Neuronal stem cell (in vitro differentiated cells): ENCODE results near the gene SMIM35.

Source experiments
- DNase-seq: peaks from one replicate; pipeline ENCODE4 v3.0.0-alpha.2; 2013; ENCODE audit warnings: low spot score
- H2AFZ ChIP-seq: one replicate; pipeline ENCODE4 v1.6.1; 2013; ENCODE audit warnings: mild to moderate bottlenecking, low read length, inconsistent platforms
- H2AK5ac ChIP-seq: 2 replicates; pipeline ENCODE4 v1.6.1; 2013; ENCODE audit warnings: low read depth, mild to moderate bottlenecking, inconsistent platforms, low read length, moderate library complexity, mixed read lengths
- H2BK120ac ChIP-seq: 2 replicates; pipeline ENCODE4 v1.6.1; 2013; ENCODE audit warnings: low read depth, mild to moderate bottlenecking, inconsistent platforms, low read length, moderate library complexity, mixed read lengths
- H2BK12ac ChIP-seq: one replicate; pipeline ENCODE4 v1.6.1; 2013; ENCODE audit warnings: low read length, inconsistent platforms
- H2BK15ac ChIP-seq: 2 replicates; pipeline ENCODE4 v1.6.1; 2013; ENCODE audit warnings: mild to moderate bottlenecking, low read length, inconsistent platforms, mixed read lengths
- H2BK5ac ChIP-seq: one replicate; pipeline ENCODE4 v1.6.1; 2013; ENCODE audit warnings: inconsistent platforms, mild to moderate bottlenecking, low read length, moderate library complexity
- H3K14ac ChIP-seq: one replicate; pipeline ENCODE4 v1.6.1; 2013; ENCODE audit warnings: low read length, inconsistent platforms
- H3K18ac ChIP-seq: 2 replicates; pipeline ENCODE4 v1.6.1; 2013; ENCODE audit warnings: low read length, inconsistent platforms
- H3K23ac ChIP-seq: 2 replicates; pipeline ENCODE4 v1.6.1; 2013; ENCODE audit warnings: low read depth, mild to moderate bottlenecking, mixed read lengths, low read length, inconsistent platforms; ENCODE audit not compliant: poor library complexity
- H3K27ac ChIP-seq: replicated peaks from 3 replicates; pipeline ENCODE4 v1.5.1; 2013; ENCODE audit warnings: low read length, inconsistent platforms
- H3K27me3 ChIP-seq, 3 experiments: 2 replicates each; pipeline ENCODE4 v1.6.1; 2013; ENCODE audit warnings: low read length in 3 of 3, mild to moderate bottlenecking in 2 of 3, inconsistent platforms in 1 of 3, low read depth in 1 of 3, mixed read lengths in 1 of 3, moderate library complexity in 1 of 3; ENCODE audit not compliant: control insufficient read depth in 3 of 3, insufficient read depth in 3 of 3
- H3K36me3 ChIP-seq, 2 donors: replicated peaks in 1 of 2; 2 replicates each; pipeline ENCODE4 v1.6.1; 2013; ENCODE audit warnings: low read length in 2 of 2; ENCODE audit not compliant: control insufficient read depth in 2 of 2, insufficient read depth in 2 of 2
- H3K4ac ChIP-seq: 2 replicates; pipeline ENCODE4 v1.6.1; 2013; ENCODE audit warnings: inconsistent platforms, mild to moderate bottlenecking, low read length, moderate library complexity
- H3K4me1 ChIP-seq, 2 donors: 1 replicate in 1 of 2; 2 replicates in 1 of 2; pipeline ENCODE4 v1.6.1; 2013; ENCODE audit warnings: low read length in 2 of 2, low read depth in 1 of 2; ENCODE audit not compliant: control insufficient read depth in 2 of 2, insufficient read depth in 1 of 2
- H3K4me2 ChIP-seq: one replicate; pipeline ENCODE4 v1.6.1; 2013; ENCODE audit warnings: mild to moderate bottlenecking, low read length, inconsistent platforms; ENCODE audit not compliant: insufficient read depth, poor library complexity, severe bottlenecking
- H3K4me3 ChIP-seq, 2 donors: 2 replicates each; pipeline ENCODE4 v1.5.1; 2013; ENCODE audit warnings: low read length in 2 of 2, mild to moderate bottlenecking in 2 of 2, inconsistent platforms in 1 of 2, moderate library complexity in 1 of 2
- H3K79me1 ChIP-seq: one replicate; pipeline ENCODE4 v1.6.1; 2013; ENCODE audit warnings: low read depth, mild to moderate bottlenecking, inconsistent platforms, low read length, moderate library complexity
- H3K9ac ChIP-seq: one replicate; pipeline ENCODE4 v1.6.1; 2013; ENCODE audit warnings: mild to moderate bottlenecking, low read depth, low read length, inconsistent platforms; ENCODE audit not compliant: poor library complexity
- H3K9me3 ChIP-seq, 2 donors: replicated peaks in 1 of 2; 2 replicates each; pipeline versions ENCODE3 to v1.6.1; 2013; ENCODE audit warnings: low read length in 2 of 2, mild to moderate bottlenecking in 2 of 2, inconsistent platforms in 1 of 2, low read depth in 1 of 2, mixed read lengths in 1 of 2, moderate library complexity in 1 of 2; ENCODE audit not compliant: control insufficient read depth in 2 of 2, insufficient read depth in 1 of 2
- H4K8ac ChIP-seq: one replicate; pipeline ENCODE4 v1.6.1; 2013; ENCODE audit warnings: low read depth, mild to moderate bottlenecking, inconsistent platforms, low read length, moderate library complexity
- H4K91ac ChIP-seq: one replicate; pipeline ENCODE4 v1.6.1; 2013; ENCODE audit warnings: low read length, low read depth, mild to moderate bottlenecking, inconsistent platforms; ENCODE audit not compliant: poor library complexity
- WGBS, 2 donors: extraction: QIAGEN DNeasy Blood & Tissue Kit; methylation state at CpG; one replicate each; pipeline ENCODE4 v1.1.7; 2013; ENCODE audit warnings: missing lambda C conversion rate in 2 of 2, mixed read lengths in 1 of 2; ENCODE audit not compliant: insufficient read length in 2 of 2, insufficient replicate concordance in 1 of 2; ENCODE audit errors: extremely low coverage in 2 of 2; 5-methylcytosine and 5-hydroxymethylcytosine counted together

The SMIM35 gene

DNA sequence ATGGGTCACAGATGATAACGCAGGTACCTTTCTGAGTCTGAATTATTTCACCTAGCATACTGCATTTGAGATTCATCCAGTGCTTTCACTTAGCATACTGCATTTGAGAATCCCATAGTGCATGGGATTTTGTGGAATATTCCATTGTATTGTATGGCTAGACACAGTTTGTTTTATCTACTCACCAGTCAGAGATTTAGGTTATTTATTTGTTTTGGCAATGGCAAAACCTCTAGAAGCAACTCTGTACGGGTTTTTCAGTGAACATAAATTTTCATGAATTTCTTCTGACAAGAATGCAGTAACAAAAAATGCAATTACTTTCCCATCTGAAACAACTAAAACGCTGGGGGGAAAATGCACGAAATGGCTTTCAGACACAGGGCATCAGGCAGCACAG, 41.5 kb upstream of the SMIM35 start:
- H4K91ac ChIP-seq = no peak overlapping the region
- H2BK15ac ChIP-seq = no peak overlapping the region
- H2BK120ac ChIP-seq = no peak overlapping the region
- no peaks in the 10 kb centered on the region for H3K9me3 ChIP-seq
- no peak for DNase-seq
- H3K4me3 ChIP-seq = no peak overlapping the region
- H3K79me1 ChIP-seq = no peaks in the 10 kb centered on the region
- no peak overlapping the region for H2AFZ ChIP-seq
- H3K14ac ChIP-seq = no peak overlapping the region
- H4K8ac ChIP-seq = no peak overlapping the region
- H2BK5ac ChIP-seq = no peak overlapping the region
- H3K9ac ChIP-seq = no peak overlapping the region
- no peak overlapping the region for H3K4ac ChIP-seq
- WGBS, 2 donors = no CpG with 5 or more reads among the region's 4 CpGs
- H3K4me2 ChIP-seq = no peak overlapping the region
- H3K23ac ChIP-seq = no peak overlapping the region
- H3K27me3 ChIP-seq = peaks cover 0 to 27% (median 0%) of the 10 kb centered on the region in 3 experiments
- no peak overlapping the region for H3K27ac ChIP-seq
- no peaks in the 10 kb centered on the region for H3K36me3 ChIP-seq
- H2AK5ac ChIP-seq = no peak overlapping the region
- no peak overlapping the region for H3K18ac ChIP-seq
- no peak overlapping the region for H2BK12ac ChIP-seq
- H3K4me1 ChIP-seq = no peaks in the 10 kb centered on the region

DNA sequence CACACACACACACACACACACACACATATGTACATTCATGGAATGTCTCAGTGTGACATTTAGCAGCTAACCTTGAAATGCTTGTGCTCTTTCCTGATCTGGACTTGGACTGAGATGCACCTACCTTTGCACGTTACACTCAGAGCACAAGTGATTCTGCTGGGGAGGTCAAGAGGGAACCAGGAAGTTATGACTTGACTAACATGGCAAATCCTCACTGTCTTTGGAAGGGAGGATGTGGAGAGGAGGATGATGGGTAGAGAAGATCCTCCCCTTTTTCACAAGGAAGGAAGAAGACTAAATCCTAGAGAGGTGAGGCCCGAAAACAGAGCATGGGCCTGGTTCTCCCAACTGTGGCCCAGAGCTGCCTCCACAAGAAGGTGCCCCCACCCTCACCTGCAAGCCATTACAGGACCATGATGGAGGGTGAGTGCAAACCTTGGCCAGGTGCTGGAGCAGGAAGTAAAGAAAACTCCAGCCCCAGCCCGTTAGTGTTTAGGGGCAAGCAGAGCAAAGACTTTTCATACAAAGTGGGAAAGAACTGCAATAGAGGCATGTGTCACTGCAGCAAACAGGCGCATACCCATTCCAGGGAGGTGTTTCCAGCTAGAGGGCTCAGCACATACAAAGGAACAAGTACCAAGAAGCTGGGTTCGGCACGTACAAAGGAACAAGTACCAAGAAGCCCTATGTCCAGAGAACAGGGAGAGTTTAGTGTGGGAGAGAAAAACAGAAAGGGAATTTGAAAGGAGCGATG, 39.5 kb upstream of the SMIM35 start:
- Histone ChIP-seq H3K79me1 (no peaks in the 10 kb centered on the region), H4K8ac (no peak overlapping the region), H3K27ac (no peak overlapping the region), H2AK5ac (no peak overlapping the region), H3K18ac (no peak overlapping the region), H4K91ac (no peak overlapping the region), H3K4me1 (no peaks in the 10 kb centered on the region), H3K9ac (no peak overlapping the region), H3K36me3 (no peaks in the 10 kb centered on the region), H3K4me2 (no peak overlapping the region), H2AFZ (no peak overlapping the region), H3K23ac (no peak overlapping the region), H3K4me3 (no peak overlapping the region), H3K4ac (no peak overlapping the region), H2BK12ac (no peak overlapping the region), H2BK5ac (no peak overlapping the region), H2BK120ac (no peak overlapping the region), H3K27me3 (peaks cover 0 to 14% (median 0%) of the 10 kb centered on the region in 3 experiments), H2BK15ac (no peak overlapping the region), H3K14ac (no peak overlapping the region), H3K9me3 (no peaks in the 10 kb centered on the region)
- no peak for DNase-seq
- no CpG with 5 or more reads among the region's 7 CpGs for WGBS, 2 donors

DNA sequence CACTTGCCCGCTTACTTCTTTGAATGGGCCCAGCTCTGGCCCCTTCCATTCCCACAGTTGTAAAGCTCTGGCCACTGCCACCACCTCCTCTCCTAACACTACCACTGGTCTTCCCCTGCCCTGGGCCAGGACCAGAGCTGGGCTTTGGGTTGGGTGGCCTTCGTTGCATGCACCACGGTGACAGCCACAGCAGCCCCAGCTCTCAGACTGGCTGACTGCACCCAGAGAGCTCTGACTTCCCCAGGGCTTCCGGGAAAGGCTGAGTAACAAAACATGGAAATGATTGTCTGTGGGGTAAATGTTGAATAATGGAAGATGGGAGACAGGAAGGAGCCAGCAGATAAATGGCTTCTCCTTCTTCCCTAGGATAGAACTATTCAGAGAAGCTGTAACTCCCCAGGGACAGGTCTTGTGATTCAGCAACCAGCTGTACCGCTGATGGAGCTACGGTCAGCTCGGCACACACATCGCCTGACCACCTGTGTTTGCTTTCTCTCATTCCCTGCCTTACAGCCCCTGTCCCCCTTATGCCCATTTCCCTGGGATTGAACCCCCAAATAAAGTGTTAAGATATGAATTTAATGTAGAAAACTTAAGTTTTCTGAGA, 38.3 kb upstream of the SMIM35 start:
- no CpG with 5 or more reads among the region's 8 CpGs for WGBS, 2 donors
- DNase-seq = no peak
- no peak overlapping the region for H3K27ac ChIP-seq

DNA sequence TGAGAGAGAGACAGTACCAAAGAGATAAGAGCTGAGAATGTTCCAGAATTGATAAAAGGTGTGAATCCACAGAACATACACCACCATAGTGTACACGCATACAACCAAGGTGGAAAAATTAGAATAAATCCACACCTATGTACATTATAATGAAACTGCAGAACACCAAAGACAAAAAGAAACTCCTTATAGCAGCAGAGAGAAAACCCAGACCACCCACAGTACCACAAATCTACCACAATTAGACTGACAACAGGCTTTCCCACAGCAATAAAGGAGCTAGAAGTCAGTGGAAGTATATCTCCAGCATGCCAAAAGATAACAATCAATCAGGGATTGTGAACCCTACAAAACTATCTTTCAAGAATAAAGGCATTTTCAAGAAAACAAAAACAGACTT, 34.0 kb upstream of the SMIM35 start:
- no peak overlapping the region for H2AFZ ChIP-seq
- H3K4me2 ChIP-seq = no peak overlapping the region
- H3K27me3 ChIP-seq = no peaks in the 10 kb centered on the region
- no peak overlapping the region for H3K23ac ChIP-seq
- H3K14ac ChIP-seq = no peak overlapping the region
- H3K4ac ChIP-seq = no peak overlapping the region
- no peaks in the 10 kb centered on the region for H3K36me3 ChIP-seq
- no peak overlapping the region for H3K18ac ChIP-seq
- no peak overlapping the region for H3K27ac ChIP-seq
- H2BK5ac ChIP-seq = no peak overlapping the region
- H4K91ac ChIP-seq = no peak overlapping the region
- H2BK15ac ChIP-seq = no peak overlapping the region
- H3K4me3 ChIP-seq = no peak overlapping the region
- WGBS, 2 donors = no CpG with 5 or more reads among the region's 1 CpG
- no peak overlapping the region for H2AK5ac ChIP-seq
- no peak overlapping the region for H2BK120ac ChIP-seq
- no peaks in the 10 kb centered on the region for H3K79me1 ChIP-seq
- no peaks in the 10 kb centered on the region for H3K9me3 ChIP-seq
- H4K8ac ChIP-seq = no peak overlapping the region
- H3K9ac ChIP-seq = no peak overlapping the region
- DNase-seq = no peak
- H3K4me1 ChIP-seq = no peaks in the 10 kb centered on the region
- H2BK12ac ChIP-seq = no peak overlapping the region

More for the DNA sequence above, 38.3 kb upstream of the SMIM35 start:
- Histone ChIP-seq H2BK12ac (no peak overlapping the region), H2AK5ac (no peak overlapping the region), H2BK120ac (no peak overlapping the region), H3K23ac (no peak overlapping the region), H3K4me2 (no peak overlapping the region), H3K79me1 (no peaks in the 10 kb centered on the region), H4K8ac (no peak overlapping the region), H4K91ac (no peak overlapping the region), H3K4ac (no peak overlapping the region), H2AFZ (no peak overlapping the region), H3K4me3 (no peak overlapping the region), H3K36me3 (no peaks in the 10 kb centered on the region), H2BK5ac (no peak overlapping the region), H3K9ac (no peak overlapping the region), H3K14ac (no peak overlapping the region), H3K9me3 (no peaks in the 10 kb centered on the region), H3K27me3 (peaks cover 0 to 11% (median 0%) of the 10 kb centered on the region in 3 experiments), H3K18ac (peak overlapping the region; percentile 74), H2BK15ac (no peak overlapping the region), H3K4me1 (no peaks in the 10 kb centered on the region)
